Measurements from ENCODE around the gene CNKSR3. TPM values are rescaled to one million over a fixed set of nuclear protein-coding genes. Genes with fewer than 3 reads are reported as not detected.

The CNKSR3 gene
- total and polyA plus RNA-seq, 2 experiments from 2014 or later = 22.4 to 23.9 TPM

DNA sequence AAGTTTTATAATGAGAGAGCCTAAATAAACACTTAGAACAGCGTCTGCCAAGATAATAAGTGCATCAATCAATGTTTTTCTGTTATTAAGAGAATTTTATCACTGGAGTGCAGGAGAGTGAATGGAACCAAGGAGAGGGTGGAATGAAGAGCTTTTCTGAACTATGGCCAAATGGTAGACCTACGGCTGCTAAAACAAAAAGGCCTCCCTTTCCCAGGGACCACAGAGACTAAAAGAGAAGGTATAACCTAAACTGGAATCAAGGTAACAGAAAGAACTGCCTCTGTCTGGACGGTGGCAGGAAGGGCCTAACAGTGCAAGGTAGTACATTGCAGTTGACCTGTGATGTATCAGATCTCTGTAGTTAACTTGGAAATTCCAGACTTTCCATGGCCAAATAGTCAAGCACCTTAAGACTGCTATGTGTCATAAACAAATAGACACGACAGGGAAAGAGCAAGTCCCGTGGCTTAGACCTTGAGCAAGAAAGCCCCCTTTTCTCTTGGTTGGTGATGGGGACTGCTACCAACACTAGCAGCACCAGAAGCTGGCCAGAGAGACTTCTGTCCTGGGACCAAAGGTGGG, 5.5 kb downstream of the CNKSR3 start:
- peaks cover 97% of the 10 kb centered on the region for H3K79me2 ChIP-seq

GRCh38 chr6:154504102-154504501, 6.4 kb downstream of the CNKSR3 start:
- WGBS (ENCODE audit: low lambda C conversion rate, missing lambda C conversion rate) = 53% methylated on average over 4 of the region's 4 CpGs
- no peak overlapping the region for H2AFZ ChIP-seq
- no peaks in the 10 kb centered on the region for H3K36me3 ChIP-seq (replicated peaks; ENCODE audit: insufficient read depth, low read depth)
- no peak overlapping the region for H3K4me2 ChIP-seq
- no peaks in the 10 kb centered on the region for H3K9me3 ChIP-seq (ENCODE audit: low read depth)
- H3K27me3 ChIP-seq = no peaks in the 10 kb centered on the region
- no peak overlapping the region for H3K4me3 ChIP-seq
- no peak for DNase-seq (ENCODE audit: low spot score)
- TF ChIP-seq CTCF (IDR thresholded peaks at IDR 0.05; ENCODE audit: poor library complexity) (no peak), EZH2phosphoT487 (IDR thresholded peaks at IDR 0.05; ENCODE audit: low read depth, severe bottlenecking, unreplicated experiment) (no peak), EZH2 (IDR thresholded peaks at IDR 0.05; ENCODE audit: borderline replicate concordance) (no peak)
- H3K4me1 ChIP-seq (ENCODE audit: insufficient read depth) = peaks cover 35% of the 10 kb centered on the region
- H4K20me1 ChIP-seq (ENCODE audit: insufficient read depth, poor library complexity, severe bottlenecking) = peaks cover 86% of the 10 kb centered on the region
- no peak overlapping the region for H3K27ac ChIP-seq
- no peaks in the 10 kb centered on the region for H3K9me2 ChIP-seq (replicated peaks; ENCODE audit: insufficient read depth)
- peaks cover 98% of the 10 kb centered on the region for H3K79me2 ChIP-seq

More for the DNA sequence above, 5.5 kb downstream of the CNKSR3 start:
- H3K4me3 ChIP-seq = no peak overlapping the region
- no peak overlapping the region for H2AFZ ChIP-seq
- H3K4me1 ChIP-seq (ENCODE audit: insufficient read depth) = peaks cover 35% of the 10 kb centered on the region
- TF ChIP-seq CTCF (IDR thresholded peaks at IDR 0.05; ENCODE audit: poor library complexity) (no peak), EZH2phosphoT487 (IDR thresholded peaks at IDR 0.05; ENCODE audit: low read depth, severe bottlenecking, unreplicated experiment) (no peak), EZH2 (IDR thresholded peaks at IDR 0.05; ENCODE audit: borderline replicate concordance) (no peak)
- DNase-seq (ENCODE audit: low spot score) = no peak
- no peaks in the 10 kb centered on the region for H3K9me2 ChIP-seq (replicated peaks; ENCODE audit: insufficient read depth)
- no peak overlapping the region for H3K27ac ChIP-seq
- no peaks in the 10 kb centered on the region for H3K27me3 ChIP-seq
- 93% methylated on average over 5 of the region's 5 CpGs for WGBS (ENCODE audit: low lambda C conversion rate, missing lambda C conversion rate)
- no peak overlapping the region for H3K4me2 ChIP-seq
- H3K9me3 ChIP-seq (ENCODE audit: low read depth) = no peaks in the 10 kb centered on the region
- no peaks in the 10 kb centered on the region for H3K36me3 ChIP-seq (replicated peaks; ENCODE audit: insufficient read depth, low read depth)
- H4K20me1 ChIP-seq (ENCODE audit: insufficient read depth, poor library complexity, severe bottlenecking) = peaks cover 78% of the 10 kb centered on the region

- TF ChIP-seq CTCF (IDR thresholded peaks at IDR 0.05; ENCODE audit: poor library complexity) (no peak), EZH2phosphoT487 (IDR thresholded peaks at IDR 0.05; ENCODE audit: low read depth, severe bottlenecking, unreplicated experiment) (no peak), EZH2 (IDR thresholded peaks at IDR 0.05; ENCODE audit: borderline replicate concordance) (no peak)
These were observed 6.8 kb downstream of the CNKSR3 start for GRCh38 chr6:154503658-154504057.

More at GRCh38 chr6:154503658-154504057, 6.8 kb downstream of the CNKSR3 start:
- DNase-seq (ENCODE audit: low spot score) = no peak
- H3K9me2 ChIP-seq (replicated peaks; ENCODE audit: insufficient read depth) = no peaks in the 10 kb centered on the region
- H3K27me3 ChIP-seq = no peaks in the 10 kb centered on the region
- no peak overlapping the region for H3K4me2 ChIP-seq
- peaks cover 35% of the 10 kb centered on the region for H3K4me1 ChIP-seq (ENCODE audit: insufficient read depth)
- no peaks in the 10 kb centered on the region for H3K36me3 ChIP-seq (replicated peaks; ENCODE audit: insufficient read depth, low read depth)
- H4K20me1 ChIP-seq (ENCODE audit: insufficient read depth, poor library complexity, severe bottlenecking) = peaks cover 88% of the 10 kb centered on the region
- WGBS (ENCODE audit: low lambda C conversion rate, missing lambda C conversion rate) = 63% methylated on average over 5 of the region's 5 CpGs
- no peak overlapping the region for H2AFZ ChIP-seq
- no peak overlapping the region for H3K27ac ChIP-seq
- H3K4me3 ChIP-seq = no peak overlapping the region
- H3K9me3 ChIP-seq (ENCODE audit: low read depth) = no peaks in the 10 kb centered on the region
- peaks cover 98% of the 10 kb centered on the region for H3K79me2 ChIP-seq

All from hepatocyte (in vitro differentiated cells).